Hepatocyte (in vitro differentiated cells): ENCODE measurements around the gene ARHGEF10L.

Source experiments
- CTCF ChIP-seq: fragments of 200-600 bp; sonication (generic); IDR thresholded peaks from 2 replicates; pipeline ENCODE4 v1.5.1; 2016; ENCODE audit warnings: antibody characterized with exemption, mild to moderate bottlenecking; ENCODE audit not compliant: poor library complexity
- EZH2phosphoT487 ChIP-seq: fragments of 200-600 bp; sonication (generic); IDR thresholded peaks from one replicate; pipeline ENCODE4 v1.6.1; 2018; ENCODE audit warnings: antibody characterized with exemption, mild to moderate bottlenecking, low read depth, moderate library complexity; ENCODE audit not compliant: unreplicated experiment, severe bottlenecking

GRCh38 chr1:17605582-17606344 is 66.3 kb downstream of the ARHGEF10L start:
- no peak for TF ChIP-seq CTCF
- TF ChIP-seq EZH2phosphoT487: no peak
